NCI-H345 treated with DMSO at 0.1 percent for 48 hours (cell line): ENCODE results near the gene PRDX4.
"Not testable (repeated sequence)": the region's sequence is repeated elsewhere in the genome, so short reads cannot be mapped to it uniquely, and the experiment has no call there.

Experiments used
- DNase-seq: peaks from one replicate; lab custom pipeline; 2025; ENCODE audit not compliant: unreplicated experiment; lab: John Stamatoyannopoulos, UW

PRDX4 gene

DNA sequence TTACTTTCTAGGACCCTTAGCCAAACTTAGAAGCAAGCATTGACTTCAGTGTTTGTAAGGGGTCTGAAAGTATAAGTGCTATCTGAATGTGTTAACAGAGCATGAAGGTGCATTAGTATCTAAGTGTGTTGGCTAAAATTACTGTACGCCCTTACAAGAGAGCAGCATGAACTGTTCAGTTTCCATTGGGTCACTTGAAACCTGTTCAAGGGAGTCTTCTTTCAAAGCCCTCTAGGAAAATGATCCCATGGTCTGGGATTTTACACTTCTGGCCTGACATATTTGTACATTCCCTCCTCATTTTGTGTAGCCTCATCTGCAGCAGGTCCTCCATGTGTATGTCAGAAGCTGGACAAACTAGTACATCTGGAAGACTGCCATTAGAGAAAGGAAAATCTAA is 3.2 kb downstream of the PRDX4 start:
- DNase-seq: no peak

DNA sequence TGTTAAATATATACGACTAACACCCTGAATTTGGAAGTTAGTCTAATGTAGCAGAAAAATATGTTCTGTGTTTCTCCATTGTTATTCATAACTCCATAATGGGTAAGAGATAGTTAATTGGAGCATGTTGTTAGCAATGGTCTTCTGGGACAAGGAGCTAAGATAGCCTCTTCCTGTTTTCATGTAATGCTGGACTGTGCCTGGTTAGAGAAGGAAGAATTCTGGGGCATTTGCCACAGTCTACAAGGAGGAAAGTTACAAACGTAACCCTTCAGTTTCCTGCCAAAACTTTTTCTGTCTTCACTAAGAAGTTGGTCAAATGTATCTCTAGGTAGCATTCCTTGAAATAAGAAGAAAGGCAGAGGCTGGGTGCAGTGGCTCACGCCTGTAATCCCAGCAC is 5.8 kb downstream of the PRDX4 start:
- DNase-seq: no peak

DNA sequence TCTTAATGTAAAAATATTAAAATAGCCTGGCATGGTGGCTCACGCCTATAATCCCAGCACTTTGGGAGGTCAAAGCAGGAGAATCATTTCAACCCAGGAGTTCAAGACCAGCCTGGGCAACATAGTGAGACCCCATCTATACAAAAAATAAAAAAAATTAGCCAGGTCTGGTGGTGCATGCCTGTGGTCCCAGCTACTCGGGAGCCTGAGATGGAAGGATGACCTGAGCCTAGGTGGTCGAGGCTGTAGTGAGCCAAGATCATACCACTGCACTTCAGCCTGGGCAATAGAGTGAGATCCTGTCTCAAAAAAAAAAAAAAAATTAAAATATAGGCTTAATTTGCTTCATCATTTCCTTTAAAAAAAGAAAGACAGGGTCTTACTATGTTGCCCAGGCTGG is 9.2 kb downstream of the PRDX4 start:
- DNase-seq: not testable (repeated sequence)

GRCh38 chrX:23692166-23692565 is 24.9 kb downstream of the PRDX4 start:
- no peak for DNase-seq

DNA sequence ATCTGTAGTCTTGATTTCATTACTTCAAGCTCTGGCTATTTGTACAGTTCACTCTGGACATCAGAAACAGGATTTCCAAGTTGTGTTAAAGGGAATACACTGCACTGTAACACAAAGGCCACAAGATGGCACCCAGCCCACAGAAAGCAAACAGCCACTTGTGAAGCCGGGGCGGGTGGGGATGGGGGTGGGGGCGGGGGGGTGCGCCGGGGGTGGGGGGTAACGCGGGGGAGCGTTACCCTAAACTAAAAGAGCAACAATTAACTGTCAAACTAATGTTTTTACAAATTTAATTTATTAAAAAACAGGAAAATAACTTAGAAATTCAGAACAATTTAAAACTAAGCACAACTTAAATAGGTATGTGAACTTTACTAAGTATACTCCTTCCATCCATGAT is 27.3 kb downstream of the PRDX4 start:
- DNase-seq: peak; percentile 2

DNA sequence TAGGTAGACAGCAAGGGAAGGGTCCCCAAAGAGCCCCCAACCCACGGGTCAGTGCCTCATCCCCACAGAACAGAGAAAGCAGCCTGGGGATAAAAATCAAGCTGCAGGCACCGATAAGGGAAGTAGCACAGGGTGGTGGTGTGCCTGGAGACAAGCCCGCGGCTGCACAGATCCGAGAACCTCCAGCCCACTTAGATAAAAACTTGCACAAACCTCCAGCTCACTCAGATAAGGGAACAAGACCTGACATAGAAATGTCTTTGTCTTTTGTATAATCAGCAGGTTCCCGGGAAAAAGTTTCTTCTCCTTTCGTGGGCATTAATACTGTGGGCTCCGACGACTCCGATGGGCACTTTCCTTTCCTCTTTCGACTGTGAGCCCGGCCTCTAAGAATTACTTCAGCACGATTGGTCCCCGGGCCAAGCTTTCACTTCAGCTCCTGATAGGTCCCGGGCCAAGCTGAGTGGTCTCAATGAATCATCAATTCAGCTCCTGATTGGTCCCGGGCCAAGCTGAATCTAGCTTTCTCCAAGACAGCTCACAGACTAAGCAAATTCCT is 32.4 kb downstream of the PRDX4 start:
- DNase-seq: no peak

- no peak for DNase-seq
Measured at GRCh38 chrX:23704673-23705206, 37.4 kb downstream of the PRDX4 start.

GRCh38 chrX:23705235-23705634 is 37.9 kb downstream of the PRDX4 start:
- no peak for DNase-seq

- DNase-seq: no peak
Measured at GRCh38 chrX:23720117-23720677, 52.9 kb downstream of the PRDX4 start.

GRCh38 chrX:23726191-23726590 is 58.9 kb downstream of the PRDX4 start:
- no peak for DNase-seq

DNA sequence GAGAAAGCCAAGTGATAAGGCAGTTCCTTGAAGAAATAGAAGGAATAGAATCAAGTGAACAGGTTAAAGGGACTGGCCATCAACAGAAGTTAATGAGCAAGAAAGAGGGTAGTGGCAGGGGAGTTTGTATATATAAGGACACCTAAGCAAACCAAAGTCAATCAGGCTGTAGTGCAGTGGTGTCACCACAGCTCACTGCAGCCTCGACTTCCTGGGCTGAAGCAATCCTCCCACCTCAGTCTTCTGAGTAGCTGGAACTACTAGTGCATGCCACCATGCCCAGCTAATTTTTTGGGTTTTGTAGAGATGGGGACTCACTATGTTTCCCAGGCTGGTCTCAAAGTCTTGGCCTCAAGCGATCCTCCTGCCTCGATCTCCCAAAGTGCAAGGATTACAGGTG is 59.9 kb downstream of the PRDX4 start:
- no peak for DNase-seq

GRCh38 chrX:23729214-23729613 is 61.9 kb downstream of the PRDX4 start:
- no peak for DNase-seq

DNA sequence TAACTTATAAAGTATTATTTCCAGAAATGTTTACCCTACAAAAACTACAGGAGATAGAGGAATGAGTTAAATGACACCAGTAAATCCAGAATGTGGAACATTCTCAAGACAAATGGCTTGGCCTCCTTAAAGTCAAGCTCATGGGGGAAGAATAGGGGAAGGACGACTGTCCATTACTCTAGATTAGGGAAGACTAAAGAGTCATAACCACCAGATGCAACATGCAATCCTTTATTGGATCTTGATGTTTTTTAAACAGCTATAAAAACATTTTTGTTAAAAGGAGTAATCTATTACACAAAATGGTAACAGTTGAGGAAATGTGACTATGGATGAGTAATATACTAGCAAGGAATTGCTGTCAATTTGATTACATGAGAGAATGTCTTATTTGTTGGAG is 64.7 kb downstream of the PRDX4 start:
- DNase-seq: no peak

DNA sequence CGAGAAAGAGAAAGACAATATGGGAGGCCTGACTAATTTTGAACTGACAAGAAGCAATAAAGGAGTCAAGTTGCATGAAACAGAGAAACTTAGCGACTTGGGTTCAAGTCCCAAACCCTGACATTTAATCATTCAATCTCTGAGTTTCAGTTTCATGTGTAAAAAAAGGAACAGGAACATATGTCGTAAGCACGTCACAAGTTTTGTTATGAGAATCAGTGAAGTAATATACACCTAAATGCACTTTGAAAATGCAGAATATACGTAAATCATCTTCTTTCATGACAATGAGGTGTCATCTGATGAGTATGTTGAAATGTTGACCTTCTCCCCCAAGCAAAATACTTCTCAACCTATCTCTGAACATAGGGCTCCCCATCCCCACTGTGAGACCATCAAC is 65.4 kb downstream of the PRDX4 start:
- no peak for DNase-seq
